Stimulated activated CD4-positive, alpha-beta T cell treated with anti-CD3 and anti-CD28 coated beads, TNF-alpha, amount 100 ng/mL, for 48 hours (primary cell): ENCODE measurements around the gene RAB5A.
"Not testable (repeated sequence)": the region's sequence is repeated elsewhere in the genome, so short reads cannot be mapped to it uniquely, and the experiment has no call there.

Source experiments
- DNase-seq, 3 donors: peaks; one replicate each; pipeline ENCODE4 v3.0.0-alpha.2; 2020; ENCODE audit warnings: low read depth in 3 of 3

The RAB5A gene

DNA sequence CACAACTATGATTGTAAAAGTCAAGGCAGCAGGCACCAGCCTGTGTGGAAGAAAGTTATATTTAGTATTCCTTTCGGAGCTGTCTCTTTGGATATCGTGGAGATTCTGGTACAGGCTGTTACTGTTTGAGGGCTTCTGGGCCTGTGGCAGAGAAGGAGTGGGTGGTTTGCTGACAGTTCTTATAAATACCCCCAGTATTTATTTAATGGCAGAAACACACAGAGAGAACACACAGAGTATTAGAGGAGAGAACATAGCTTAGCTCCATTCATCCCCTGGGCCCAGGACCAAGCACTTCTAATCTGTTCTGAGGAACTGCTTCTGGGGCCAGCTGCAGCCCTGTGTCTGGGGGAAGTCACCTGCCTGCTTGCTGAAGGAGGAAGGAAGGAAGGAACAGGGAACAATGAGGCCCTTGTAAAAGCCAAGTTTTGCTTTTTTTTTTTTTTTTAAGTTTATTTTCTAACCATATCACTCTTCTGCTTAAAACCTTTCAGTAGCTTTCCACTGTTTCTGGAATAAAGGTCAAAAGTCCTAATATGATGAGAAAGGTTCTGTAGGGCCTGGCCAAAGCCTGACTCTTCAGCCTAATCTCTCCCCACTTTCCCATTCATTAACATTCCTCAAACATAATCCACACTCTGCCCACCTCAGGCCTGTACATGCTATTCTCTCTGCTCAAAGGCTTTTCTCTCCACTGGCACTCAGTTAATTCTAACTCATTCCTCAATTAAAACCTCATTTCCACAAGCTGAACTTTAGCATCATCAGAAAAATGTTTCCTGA lies 76.9 kb downstream of the RAB5A start:
- DNase-seq: no peak

DNA sequence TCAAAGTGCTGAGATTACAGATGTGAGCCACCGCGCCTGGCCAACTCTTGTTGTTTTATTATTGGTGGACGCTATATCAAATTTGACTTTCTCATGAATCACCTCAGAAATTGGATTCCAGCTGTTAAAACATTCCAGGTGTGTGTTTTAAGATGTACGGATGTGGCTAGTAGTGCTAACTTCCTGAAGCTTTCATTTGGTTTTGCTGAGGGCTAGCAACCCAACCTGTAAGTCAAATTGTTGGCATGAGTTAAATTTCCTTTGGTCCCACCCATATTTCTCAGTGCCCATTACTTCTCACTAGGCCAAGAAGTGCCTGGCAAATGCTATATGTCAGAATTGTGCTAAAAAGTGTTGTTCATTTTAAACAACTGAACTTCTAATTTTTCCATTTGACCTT lies 80.2 kb downstream of the RAB5A start:
- DNase-seq: no peak

DNA sequence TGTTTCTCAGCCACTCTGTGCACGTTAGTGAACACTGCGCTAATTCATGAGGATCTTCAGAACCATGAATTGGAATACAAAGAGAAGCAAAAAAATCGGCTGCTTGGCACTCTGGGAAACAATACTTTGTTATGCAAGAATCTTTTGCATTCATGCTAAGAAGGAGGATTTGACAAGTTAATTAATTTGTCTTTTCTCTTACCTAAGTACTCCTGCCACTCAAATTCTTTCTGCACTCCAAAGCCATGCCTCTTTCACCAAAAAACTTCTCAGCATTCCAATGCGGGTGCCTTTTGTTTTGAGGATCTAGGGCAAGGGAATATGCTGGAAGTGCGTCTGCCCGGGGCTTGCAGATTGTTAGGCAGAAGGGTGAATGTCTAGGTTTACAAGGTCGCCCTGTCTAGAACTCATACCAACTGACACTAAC lies 82.0 kb downstream of the RAB5A start:
- DNase-seq: no peak

DNA sequence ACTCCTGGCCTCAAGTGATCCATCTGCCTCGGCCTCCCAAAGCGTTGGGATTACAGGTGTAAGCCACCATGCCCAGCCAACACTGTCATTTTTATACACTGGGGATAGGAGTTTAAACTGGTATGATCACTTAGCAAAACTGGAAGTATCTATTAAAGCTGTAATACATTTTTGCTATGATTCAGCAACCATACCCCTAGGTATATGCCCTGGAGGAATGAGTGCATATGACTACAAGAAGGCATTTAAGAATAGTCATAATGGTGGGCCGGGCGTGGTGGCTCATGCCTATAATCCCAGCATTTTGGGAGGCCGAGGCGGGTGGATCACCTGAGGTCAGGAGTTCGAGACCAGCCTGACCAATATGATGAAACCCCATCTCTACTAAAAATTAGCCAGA lies 85.0 kb downstream of the RAB5A start:
- DNase-seq: not testable (repeated sequence)
